NCI-H1436 (cell line): Measurements from ENCODE around the gene SYNJ2.
A peak's percentile ranks its signal among the peaks of the same experiment; 100 is the strongest.

ENCODE experiments used
- DNase-seq: peaks from one replicate; lab custom pipeline; 2025; lab: John Stamatoyannopoulos, UW

The SYNJ2 gene

DNA sequence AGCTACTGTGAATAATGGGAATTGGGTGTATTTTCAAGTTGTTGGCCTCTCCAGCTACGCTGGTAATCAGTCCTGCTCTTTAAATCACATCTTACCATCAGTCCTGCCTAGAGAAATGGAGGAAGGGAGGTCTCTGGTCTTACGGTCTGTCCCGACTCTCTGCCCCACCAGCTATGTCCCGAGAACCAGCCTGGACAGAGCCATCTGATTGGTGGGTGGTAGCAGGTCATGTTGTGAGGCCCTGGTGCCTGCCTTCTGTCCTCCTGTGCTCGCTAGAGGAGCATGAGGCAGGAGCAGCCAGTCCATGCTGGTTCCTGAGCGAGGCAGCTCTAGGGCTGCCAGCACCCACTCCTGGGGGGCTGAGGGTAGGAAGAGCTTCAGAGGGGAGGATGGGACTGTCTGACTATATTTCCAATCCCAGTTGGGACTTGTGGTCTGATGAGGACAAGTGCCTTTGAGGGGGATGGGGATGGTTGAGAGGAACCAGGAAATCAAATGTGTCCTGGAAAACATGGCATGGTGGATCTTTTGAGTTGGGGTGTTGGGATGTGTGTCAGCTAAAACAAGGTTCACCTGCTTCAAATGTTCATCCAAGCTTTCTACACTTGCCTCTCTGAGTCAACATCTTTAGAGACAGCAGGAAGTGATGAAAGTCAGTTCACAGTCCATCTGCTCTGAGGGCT, 33.0 kb downstream of the SYNJ2 start:
- DNase-seq = no peak

DNA sequence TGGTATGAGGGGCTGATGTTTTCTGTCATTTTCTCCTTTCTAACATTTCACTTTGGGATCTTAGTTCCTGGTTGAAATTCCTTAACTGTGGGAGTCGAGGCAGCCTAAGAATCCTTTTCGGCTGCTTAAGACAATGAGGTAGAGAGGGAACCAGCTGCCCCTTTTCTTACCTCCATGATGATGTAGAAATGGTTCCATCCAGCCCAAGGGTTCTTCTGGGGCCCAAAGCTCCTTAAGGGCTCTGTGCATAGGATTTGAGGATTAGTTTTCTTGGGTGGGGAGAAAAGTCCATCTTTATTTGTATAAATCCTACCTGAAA, 33.5 kb downstream of the SYNJ2 start:
- no peak for DNase-seq

DNA sequence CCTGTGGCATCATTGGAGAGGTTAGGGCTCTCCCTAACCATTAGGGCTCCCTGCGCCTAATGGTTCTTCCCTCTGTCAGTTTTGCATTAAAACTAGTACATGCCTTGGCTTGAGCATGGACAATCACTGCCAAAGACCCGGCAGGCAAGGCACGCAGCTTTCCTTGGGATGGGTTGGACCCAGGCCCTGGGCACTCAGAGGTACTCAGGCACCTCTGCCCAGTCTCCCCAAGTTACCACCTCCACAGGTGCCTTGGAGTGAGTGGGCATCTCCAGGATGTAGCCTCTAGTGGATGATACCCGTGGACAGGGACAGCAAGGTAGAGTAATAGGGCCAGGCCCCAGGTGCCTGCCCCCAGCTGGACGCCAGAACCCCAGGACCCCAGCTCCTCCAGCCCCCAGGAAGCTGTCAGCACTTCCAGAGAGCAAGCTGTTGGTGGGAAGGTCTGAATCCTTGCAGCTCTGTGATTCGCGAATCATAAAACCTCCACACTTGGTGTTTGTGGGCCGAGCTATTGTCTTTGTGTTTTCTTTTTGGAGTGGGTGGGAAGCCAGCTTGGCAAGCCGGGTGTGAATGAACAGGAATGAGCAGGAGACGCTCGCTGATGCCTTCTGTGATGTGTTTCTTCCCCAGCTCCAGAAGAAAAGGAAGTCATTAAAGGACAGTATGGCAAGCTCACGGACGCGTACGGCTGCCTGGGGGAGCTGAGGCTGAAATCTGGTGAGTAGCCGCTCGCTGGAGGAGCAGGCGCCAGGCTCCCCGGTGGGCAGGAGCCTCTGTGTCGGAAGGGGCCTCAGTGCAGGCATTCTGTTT, 35.1 kb downstream of the SYNJ2 start:
- no peak for DNase-seq

DNA sequence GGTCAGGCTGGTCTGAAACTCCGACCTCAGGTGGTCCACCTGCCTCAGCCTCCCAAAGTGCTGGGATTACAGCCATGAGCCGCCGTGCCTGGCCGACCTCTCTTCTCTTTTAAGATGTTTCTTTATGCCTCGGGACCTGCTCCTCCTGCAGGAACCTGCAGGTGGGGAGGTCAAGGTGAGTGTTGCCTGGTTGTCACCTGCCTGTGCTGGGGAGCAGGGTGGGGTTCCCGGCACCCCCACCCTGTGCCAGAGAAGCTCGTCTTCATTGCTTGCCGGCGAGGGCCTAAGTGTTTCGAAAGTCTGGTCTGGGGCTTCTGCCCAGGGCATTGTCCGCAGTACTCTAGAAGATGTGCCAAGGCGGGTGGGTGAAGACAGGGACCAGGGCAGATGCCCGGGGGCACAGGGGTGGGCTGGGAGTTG, 36.0 kb downstream of the SYNJ2 start:
- no peak for DNase-seq

DNA sequence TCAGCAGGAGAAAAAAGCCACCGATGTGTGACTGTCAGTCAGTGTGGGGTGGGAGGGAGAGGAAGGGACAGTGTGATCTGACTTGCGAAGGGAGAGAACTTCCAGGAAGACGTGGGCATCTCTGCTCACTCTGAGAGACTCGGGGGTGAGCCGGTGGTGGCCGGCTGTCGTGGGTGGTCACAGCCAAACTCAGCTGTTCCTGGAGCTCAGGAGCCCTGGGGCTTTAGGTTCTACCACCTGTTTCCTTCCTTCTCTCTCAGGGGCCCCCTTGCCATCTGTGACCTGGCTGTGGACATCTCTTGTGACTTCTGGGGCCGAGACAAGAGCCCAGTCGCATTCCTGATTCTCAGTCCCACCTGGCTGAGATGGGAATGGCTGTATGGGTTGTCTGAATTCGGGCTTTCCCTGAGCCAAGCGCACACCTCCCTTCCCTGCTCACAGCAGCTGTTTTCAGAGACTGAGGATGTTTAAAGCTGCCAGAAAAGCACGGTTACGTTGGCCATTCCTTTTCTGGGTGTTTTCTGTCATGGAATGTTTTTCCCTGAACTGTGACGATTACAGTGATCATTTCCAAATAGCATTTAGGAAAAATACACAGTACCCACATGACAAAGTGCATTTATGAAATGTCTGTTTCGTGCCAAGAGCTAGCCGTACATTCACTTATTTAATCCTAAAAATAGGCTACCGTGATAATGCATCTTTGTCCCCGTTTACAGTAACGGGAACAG, 36.5 kb downstream of the SYNJ2 start:
- no peak for DNase-seq

DNA sequence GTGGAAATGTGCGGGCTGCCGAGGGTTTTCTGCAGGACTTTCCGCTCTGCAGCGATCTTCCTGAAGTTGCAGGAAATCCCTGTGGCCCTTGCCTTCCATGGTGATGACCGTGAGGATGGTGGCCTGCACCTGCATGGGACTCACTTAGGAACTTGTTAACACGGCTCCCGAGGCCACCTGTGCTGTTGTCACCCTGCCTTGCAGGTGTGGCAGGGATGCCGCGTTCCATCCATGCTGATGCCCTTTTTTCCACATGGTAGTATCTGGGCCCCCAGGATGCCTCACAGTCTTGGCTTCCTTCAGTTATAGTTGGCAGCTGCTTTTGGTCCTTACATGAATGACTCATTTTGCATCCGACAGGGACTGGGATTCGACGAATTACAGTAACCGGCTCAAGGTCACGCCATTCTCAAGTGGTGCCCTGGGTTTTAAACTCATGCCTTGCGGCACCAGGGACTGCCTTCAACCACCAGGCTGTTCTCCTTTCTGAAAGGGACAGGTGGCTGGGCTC, 37.2 kb downstream of the SYNJ2 start:
- peak; percentile 54 for DNase-seq

DNA sequence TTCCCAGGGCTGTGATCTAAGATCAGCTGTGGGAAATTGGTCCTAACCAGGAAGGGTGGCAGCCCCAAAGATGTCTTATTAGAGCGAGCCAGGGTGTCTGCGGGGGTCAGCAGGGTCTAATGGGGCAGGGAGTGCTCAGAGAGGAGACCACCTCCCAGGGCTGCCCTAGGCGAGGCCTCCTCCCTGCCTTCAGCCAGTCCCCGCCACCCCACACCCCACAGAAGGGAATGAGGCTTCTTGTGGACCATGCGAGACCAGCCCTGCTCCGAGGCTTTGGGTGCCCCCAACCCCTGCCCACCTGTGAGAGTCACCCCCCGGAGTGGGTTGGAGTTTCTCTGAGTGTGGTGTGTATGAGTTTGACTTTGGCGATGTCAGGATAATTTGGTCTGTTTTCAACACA, 37.8 kb downstream of the SYNJ2 start:
- DNase-seq = no peak

DNA sequence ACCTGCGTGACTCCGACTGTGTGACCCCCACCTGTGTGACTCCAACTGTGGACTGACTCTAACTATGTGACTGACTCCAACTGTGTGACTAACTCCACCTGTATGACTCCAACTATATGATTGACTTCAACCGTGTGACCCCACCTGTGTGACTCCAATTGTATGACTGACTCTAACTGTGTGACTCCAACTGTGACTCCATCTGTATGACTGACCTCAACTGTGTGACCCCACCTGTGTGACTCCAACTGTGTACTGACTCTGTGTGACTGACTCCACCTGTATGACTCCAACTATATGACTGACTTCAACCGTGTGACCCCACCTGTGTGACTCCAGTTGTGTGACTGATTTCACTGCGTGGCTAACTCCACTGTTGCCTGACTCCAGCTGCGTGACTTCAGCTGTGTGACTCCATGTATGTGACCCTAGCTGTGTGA, 38.6 kb downstream of the SYNJ2 start:
- no peak for DNase-seq

DNA sequence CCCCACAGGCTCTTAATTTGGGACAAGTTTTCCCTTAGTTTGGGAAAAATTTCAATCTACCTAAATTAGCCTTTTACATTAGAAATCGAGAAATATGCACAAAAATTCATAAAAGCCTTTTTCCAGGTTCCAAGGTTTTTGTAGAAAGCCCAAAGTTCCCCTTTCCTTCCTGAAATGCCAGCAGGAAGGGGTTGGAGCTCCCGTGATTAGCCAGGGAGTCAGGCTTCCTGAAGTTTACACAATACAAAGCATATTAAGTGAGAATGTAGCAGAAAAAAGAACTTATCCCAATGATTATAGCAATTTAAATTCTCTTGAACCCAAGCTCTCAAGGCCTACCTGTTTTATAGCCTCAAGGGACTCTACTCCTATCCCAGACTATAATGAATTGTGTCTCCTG, 39.1 kb downstream of the SYNJ2 start:
- no peak for DNase-seq

DNA sequence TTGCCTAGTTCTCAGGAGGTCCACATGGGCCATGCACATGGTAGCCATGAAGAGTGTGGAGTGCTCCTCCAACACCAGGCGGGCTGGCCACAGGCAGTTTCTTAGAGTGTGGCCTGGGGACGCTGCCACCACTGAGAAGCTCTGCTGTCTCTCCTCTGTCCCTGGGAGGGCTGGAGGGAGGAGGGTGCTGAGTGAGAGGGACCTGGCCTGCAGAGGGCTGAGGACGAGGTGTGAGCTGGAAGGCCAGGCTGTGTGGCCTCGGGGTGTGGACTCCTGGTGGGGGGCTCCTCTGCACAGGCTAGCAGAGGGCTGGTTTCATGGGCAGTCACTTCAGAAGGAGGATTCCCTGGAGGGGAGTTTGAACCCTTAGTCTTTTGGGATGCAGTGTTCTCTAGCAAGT, 39.7 kb downstream of the SYNJ2 start:
- DNase-seq = no peak

DNA sequence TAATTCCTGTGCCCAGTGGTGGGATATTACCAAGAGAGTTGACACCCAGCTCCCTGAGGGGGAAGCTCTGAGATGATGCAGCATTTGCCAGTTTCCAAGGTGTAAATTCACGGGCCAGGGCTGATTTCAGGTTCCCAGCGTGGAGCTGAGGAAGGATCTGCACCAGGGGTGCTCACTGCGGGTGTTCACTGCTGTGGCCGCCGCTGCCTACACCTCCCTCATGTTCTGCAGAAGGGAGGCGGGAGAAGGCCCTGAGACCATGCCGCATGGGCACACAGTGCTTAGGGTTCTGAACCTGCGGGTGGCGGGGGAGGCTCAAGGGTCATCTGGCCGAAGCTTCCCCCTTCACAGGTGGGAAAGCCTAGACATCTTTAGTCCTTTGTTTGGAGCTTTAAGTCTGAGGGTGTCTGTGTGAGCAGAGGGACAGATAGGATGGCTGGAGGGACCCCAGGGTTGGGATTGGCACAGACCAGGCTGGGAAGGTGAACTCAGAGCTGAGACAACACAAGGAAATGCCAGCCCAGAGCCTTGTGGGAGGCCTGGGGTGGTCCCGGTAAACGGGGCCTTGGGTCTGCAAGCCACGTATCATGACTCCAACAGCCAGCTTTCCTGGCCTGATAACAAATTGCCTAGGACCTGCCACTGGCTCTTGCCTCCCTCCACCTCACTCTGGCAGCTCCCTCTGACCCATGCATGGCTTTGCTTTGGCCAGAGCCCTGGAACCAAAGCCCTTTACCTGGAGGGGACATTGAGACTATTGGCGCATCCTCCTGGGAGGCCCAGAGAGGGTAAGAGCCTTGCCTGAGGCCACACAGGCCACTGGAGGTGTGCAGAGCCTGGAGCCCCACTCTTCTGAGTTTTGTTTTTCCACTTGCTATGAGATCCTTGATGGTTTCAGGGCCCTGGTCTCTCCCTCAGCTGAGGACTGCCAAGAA, 40.4 kb downstream of the SYNJ2 start:
- DNase-seq = no peak

DNA sequence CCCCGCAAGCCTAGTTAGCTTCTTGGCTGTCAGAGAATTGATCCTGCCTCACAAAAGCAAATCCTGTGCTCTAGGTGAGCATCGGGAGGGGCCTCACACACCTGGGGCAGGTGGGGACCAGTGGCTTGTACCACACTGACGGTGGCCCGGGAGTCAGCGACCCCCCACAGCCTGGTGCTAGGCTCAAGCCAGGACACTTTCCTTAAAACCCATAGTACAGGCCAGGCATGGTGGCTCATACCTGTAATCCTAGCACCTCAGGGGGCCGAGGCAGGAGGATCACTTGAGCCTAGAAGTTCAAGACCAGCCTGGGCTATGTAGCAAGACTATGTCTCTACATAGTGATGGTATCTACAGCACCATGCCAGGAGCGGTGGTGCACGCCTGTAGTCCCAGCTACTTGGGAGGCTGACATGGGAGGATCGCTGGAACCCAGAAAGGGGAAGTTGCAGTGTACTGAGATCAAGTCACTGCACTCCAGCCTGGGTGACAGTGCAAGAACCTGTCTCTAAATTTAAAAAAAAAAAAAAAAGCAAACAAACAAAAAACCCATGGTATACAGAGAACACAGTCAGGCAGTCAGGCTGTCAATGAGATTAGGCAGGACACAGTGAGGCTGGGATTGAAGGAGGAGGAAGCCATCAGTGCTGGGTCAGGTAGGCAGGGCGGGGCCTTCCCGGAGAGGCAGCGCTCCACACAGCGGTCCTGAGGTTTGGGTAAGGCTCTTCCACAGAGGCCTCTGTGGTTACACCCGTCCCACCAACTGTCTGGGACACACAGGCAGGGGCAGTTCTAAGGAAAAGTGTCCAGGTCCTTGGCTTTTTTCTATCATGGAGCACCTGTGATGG, 41.3 kb downstream of the SYNJ2 start:
- DNase-seq = no peak

DNA sequence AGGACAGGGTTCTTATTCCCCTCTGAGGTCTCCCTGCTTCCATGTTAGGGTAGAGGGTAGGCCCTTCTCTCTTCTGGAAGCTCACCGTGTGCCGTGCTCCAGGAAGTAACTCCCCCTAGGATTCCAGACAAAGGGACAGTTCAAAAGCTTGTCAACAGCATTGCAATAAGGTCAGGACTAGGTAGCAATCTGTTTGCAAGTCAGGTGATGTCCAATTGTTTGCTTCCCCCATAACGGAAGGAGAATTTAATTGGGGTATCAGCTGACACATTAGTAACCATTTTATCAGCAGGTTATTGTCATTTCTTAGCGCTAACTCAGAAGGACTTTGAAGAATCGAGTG, 41.9 kb downstream of the SYNJ2 start:
- peak; percentile 22 for DNase-seq

DNA sequence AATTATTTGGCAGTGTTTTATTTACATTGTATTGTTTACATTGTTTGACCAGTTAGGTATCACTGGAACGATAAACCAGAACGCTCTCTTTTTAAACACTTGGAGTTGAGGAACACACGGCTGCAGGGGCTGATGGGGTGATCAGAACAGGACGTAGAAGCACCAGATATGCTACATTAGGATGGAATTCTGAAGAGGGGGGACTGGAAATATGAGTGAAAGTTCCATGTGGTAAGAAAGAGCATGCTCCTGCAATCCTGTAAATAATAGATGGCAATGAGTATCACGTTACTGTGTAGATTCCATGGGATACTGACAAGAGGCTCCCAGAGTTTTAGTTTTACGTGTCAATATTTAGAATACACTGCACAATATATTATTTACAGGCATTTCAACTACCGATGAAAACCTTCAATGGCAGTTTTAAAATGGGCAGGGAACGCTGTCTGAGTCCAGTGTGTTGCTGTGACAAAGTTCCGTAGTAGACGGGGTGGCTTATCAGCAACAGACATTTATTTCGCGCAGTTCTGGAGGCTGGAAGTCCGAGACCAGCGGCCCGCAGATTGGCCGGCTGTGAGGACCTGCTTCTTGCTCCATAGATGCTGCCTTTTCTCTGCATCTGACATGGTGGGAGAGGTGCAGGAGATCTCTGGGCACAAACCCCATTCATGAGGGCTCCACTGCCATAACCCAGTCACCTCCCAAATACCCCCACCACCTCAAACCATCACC, 43.1 kb downstream of the SYNJ2 start:
- DNase-seq = no peak

DNA sequence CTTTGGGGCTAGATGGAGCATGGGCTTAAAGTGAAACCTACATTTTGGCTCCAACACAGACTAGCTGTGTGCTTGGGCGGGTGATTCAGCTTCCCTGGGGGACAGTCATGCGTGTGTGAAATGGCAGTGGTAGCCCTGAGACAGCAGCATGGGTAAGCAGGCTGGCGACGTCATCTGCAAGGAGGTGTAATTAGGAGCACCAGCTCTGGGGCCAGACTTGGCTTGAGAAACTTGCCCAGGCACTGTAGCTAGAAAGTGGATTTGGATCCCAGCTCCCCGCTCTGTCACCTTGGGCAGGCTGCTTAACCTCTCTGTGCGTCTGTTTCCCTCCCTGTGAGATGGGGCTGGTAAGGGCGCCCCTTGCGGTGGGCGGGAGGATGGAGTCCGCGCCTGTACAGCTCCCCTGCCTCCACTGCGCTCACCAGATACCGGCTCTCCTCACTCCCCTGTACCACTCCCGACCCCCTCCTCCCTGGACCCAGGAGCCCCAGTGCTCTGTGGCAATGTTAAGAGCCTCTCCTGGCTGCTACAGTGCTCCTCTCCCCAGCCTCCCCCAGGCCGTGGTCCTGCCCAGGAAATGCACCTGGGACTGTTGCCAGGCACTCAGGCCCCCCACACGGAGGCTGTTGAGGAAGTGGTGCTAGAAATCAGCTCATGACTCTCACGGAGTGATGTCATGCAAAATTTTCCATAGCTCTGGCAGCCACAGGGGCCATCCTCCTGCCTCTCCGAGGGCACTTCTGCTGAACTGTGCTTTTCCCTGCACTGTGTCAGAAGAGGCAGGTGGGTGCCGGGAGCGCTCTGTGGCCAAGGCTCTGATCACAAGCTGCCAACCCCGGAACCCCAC, 44.6 kb downstream of the SYNJ2 start:
- peak; percentile 86 for DNase-seq

DNA sequence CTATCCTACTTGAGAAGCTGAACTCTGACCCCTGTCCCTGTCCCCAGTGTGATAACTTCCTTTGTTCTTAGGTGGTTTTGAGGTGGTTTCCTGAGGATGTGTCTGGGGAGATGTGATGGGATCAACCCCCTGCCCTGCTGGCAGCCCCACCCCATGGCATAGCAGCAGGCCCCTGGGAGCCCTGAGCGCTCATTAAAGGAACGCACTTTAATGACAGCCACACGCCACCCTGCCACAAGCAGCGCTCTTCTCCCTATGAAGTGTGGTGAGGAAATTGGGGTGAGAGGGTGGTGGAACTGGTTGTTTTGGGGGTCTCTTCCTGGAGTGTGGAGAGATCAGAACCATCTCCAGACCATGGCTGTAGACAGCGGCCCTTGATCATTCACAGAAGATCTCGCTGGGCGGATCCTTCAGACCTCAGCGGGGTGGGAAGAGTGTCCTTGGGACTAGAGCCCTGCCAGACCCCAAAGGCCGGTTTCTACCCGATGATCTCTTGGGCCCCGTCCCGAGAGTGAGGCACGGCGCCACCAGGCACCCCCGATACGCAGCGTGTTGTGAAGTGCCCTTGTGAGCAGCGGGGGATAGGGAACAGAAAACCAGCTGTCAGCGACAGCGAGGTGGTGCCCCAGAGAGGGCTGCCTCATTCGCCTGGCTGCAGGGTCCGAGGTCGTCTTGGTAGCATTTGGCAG, 45.4 kb downstream of the SYNJ2 start:
- no peak for DNase-seq

DNA sequence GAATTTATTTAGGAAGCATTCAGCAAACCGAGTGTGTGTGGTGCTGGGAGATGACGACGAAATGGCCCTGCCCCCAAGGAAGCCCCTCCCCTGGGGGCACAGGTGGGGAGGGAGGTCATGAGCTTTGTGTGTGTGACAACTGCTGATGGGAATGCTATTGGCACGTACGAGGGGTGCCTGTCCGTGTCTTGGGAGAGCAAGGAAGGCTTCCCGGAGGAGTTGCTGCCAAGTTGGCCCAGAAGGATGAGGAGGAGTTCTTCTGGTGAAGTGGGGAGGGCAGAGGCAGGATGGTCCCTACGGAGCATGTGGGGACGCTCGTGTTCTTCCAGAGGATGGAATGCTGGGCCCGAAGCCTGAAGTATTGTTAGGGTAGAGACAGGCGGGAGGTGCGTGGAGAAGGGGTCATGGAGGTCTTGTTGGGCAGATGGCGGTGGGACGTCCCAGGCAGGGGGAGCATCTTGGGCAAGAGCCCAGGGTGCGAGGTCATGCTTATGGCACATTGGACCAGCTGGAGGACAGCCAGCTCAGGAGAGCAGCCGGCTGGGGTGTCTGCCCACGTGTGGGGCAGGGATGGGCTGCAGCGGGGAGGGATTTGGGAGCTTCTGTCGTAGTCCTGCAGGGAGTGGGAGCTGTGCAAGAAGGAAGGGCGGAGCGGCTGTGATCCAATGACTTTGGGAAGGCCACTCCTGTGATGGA, 46.1 kb downstream of the SYNJ2 start:
- no peak for DNase-seq

DNA sequence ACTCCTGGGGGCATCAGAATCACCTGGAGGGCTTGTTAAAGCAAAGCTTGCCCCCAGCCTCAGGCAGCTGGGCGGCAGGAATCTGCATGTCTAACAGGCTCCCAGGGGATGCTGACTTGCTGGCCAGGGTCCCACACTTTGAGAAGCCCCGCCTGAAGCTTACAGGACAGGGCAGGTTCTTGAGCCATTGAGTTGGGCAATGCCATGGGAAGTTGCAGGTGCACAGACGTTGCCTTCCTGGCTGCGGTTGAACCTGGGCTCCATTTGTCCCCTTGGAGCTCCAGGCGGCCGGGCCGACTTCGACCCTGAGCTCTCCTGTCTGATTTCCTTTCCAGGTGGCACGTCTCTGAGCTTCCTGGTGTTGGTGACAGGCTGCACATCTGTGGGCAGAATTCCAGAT, 46.8 kb downstream of the SYNJ2 start:
- no peak for DNase-seq
